H1 (cell line): ENCODE results near the gene TMEM255B. TPM values are rescaled to one million over a fixed set of nuclear protein-coding genes. Genes with fewer than 3 reads are reported as not detected.

Experiments used
- BACH1 ChIP-seq: IDR thresholded peaks from 2 replicates; pipeline ENCODE4 v1.6.1; 2012; ENCODE audit warnings: low read length, improper control_type of control experiment
- EZH2 ChIP-seq: fragments of 200-600 bp; sonication (generic); IDR thresholded peaks from 2 replicates; pipeline ENCODE4 v1.7.1; 2012; ENCODE audit warnings: low read depth, mild to moderate bottlenecking, moderate library complexity, low read length, inconsistent platforms; ENCODE audit not compliant: severe bottlenecking
- GABPA ChIP-seq: IDR thresholded peaks from 2 replicates; pipeline ENCODE4 v1.6.1; 2011; ENCODE audit warnings: mild to moderate bottlenecking, low read length, moderate library complexity, borderline replicate concordance; ENCODE audit not compliant: insufficient read depth
- PHF8 ChIP-seq: fragments of 200-600 bp; sonication (generic); conservative IDR thresholded peaks from 2 replicates; pipeline ENCODE4 v1.7.1; 2012; ENCODE audit warnings: low read depth, mild to moderate bottlenecking, inconsistent platforms, low read length, moderate library complexity
- RNF2 ChIP-seq: fragments of 200-900, 300-1000 bp; sonication (generic); IDR thresholded peaks from 2 replicates; pipeline ENCODE4 v1.7.1; 2016; ENCODE audit warnings: borderline replicate concordance, low read depth, mild to moderate bottlenecking, antibody characterized with exemption, low read length; ENCODE audit not compliant: poor library complexity, severe bottlenecking; ENCODE audit errors: missing control alignments
- SIRT6 ChIP-seq: IDR thresholded peaks from one replicate; pipeline ENCODE4 v1.7.1; 2012; ENCODE audit warnings: low read length, inconsistent platforms
- SP4 ChIP-seq: IDR thresholded peaks from 2 replicates; pipeline ENCODE4 v1.6.1; 2012; ENCODE audit warnings: low read length, inconsistent platforms
- polyA plus RNA-seq, 7 experiments: library from polyadenylated mRNA; depleted of rRNA in 3 of 7; stranded (reverse) in 5 of 7; unstranded in 2 of 7; fragments of >200 nt in 5 of 7; fragments of 200-250 nt in 2 of 7; gene quantifications; 1 replicate in 5 of 7; 2 replicates in 1 of 7; 4 replicates in 1 of 7; pipeline versions ENCODE4 v1.2.1 to v1.2.3, GENCODE V29; 2011 to 2013; ENCODE audit warnings: missing spikeins in 2 of 7, mixed read lengths in 2 of 7
- total RNA-seq: library from RNA; stranded (reverse); fragmentation: NEBNext Ultra II Directional; extraction: Animal tissue kit (Norgen Biotek cat#: 25700); gene quantifications from 2 replicates; pipeline ENCODE4 v1.2.1, GENCODE V29; 2021
- TF ChIP-seq, protein P1 (sequence below): IDR thresholded peaks from 2 replicates; pipeline ENCODE4 v1.6.1; 2011; ENCODE audit warnings: low read length, improper control_type of control experiment
- TF ChIP-seq, protein P2 (sequence below): IDR thresholded peaks from 2 replicates; pipeline ENCODE4 v1.6.1; 2012; ENCODE audit warnings: inconsistent platforms
- TF ChIP-seq, protein P3 (sequence below): IDR thresholded peaks from 2 replicates; pipeline ENCODE4 v1.6.1; 2011; ENCODE audit warnings: low read depth, mild to moderate bottlenecking, low read length; ENCODE audit not compliant: insufficient read depth

TMEM255B gene
- total and polyA plus RNA-seq, 2 of the 8 experiments (the other 6 are each of a cell fraction or from before 2014, with no cell fraction given): 3.4 to 4.4 TPM

DNA sequence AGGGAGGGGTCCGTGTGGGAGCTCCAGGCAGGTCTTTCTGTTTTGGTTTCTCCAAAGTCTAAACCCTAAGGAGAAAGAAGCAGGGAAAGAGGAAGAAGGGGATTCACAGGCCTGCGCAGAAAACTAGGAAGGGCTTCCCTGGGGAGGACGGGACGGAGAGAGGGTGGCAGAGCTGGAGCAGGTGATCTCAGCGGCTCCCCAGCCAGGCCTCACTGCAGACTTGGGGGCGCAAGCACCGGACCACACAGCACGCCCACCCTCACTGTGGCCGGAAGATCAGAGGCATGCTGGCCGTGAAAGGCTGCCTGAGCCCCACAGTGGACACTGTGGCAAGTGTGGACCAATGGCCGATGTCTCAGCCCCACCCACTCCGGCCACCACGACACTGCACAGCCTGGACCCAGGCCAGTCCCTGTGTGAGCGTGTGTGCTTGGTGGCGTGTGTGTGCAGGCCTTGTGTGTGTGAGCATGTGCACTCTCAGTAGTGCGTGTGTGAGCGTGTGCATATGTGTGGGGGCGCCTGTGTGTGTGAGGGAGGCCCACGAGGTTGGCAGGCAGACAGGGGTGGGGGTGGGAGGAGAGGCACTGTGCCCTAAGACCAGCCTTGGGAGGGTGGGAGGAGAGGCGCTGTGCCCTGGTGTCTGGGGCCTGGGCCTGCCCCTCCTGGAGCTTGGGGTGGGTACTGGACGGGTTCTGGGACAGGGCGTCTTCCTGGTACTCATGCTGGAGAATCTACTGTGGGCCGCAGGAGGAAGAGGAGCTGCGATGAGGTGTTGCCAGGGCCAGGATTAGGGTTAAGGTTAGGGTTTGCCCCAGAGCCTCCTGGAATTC, 15.4 kb upstream of the TMEM255B start (continued):
- TF ChIP-seq, protein P1, sequence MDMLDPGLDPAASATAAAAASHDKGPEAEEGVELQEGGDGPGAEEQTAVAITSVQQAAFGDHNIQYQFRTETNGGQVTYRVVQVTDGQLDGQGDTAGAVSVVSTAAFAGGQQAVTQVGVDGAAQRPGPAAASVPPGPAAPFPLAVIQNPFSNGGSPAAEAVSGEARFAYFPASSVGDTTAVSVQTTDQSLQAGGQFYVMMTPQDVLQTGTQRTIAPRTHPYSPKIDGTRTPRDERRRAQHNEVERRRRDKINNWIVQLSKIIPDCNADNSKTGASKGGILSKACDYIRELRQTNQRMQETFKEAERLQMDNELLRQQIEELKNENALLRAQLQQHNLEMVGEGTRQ: no peak
- TF ChIP-seq SIRT6 (no peak), EZH2 (no peak), SP4 (no peak), BACH1 (no peak), RNF2 (no peak), GABPA (no peak), PHF8 (no peak)
- TF ChIP-seq, protein P2, sequence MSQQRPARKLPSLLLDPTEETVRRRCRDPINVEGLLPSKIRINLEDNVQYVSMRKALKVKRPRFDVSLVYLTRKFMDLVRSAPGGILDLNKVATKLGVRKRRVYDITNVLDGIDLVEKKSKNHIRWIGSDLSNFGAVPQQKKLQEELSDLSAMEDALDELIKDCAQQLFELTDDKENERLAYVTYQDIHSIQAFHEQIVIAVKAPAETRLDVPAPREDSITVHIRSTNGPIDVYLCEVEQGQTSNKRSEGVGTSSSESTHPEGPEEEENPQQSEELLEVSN: no peak
- TF ChIP-seq, protein P3, sequence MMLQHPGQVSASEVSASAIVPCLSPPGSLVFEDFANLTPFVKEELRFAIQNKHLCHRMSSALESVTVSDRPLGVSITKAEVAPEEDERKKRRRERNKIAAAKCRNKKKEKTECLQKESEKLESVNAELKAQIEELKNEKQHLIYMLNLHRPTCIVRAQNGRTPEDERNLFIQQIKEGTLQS: no peak
- TF ChIP-seq, all 59 proteins: peak for 0
